ENCODE measurements around the gene TRMT13. TPM values are rescaled to one million over a fixed set of nuclear protein-coding genes. Genes with fewer than 3 reads are reported as not detected.
A peak's percentile ranks its signal among the peaks of the same experiment; 100 is the strongest.

The TRMT13 gene
- total RNA-seq = 10 to 100 TPM in 3 of 4 donors, 1 to 10 TPM in 1; 5.5 to 22.6 (median 10.6) TPM

- TF ChIP-seq POLR2A (IDR thresholded peaks at IDR 0.05) = peak; percentile 7 to 20
- peak in 3 of 5 experiments; percentile 9 to 28 (median 23) for TF ChIP-seq CTCF (IDR thresholded peaks at IDR 0.05 in 4 of 5, conservative IDR thresholded peaks at IDR 0.05 in 1 of 5)
- DNase-seq = peak; percentile 96
- intact Hi-C loops (cut with DNase I; ENCODE audit: low total_unique reads) (loop anchor here (1.0 to 5.0 kb wide), 6 partner anchors 94 to 762 kb away; partner anchors contain the start of genes DBT, EXTL2, RTCA and SLC35A3), in situ Hi-C loops (cut with MboI; ENCODE audit: low sequenced_read_pairs in 4 of 4) (loop anchor here in 1 of 4 donors (10.0 kb wide), 2 partner anchors 122 to 762 kb away; partner anchors contain the start of genes EXTL2 and SLC30A7)
- Histone ChIP-seq H3K36me3 (peaks cover 0 to 11% of the 10 kb centered on the region in 2 donors), H3K4me3 (peak within 1 kb of the TSS; percentile 80 to 90 (median 85)), H3K9me3 (no peaks in the 10 kb centered on the region), H3K27ac (peak within 1 kb of the TSS; percentile 75 to 85 (median 82)), H3K4me1 (peaks cover 20 to 28% of the 10 kb centered on the region in 2 donors), H3K27me3 (no peaks in the 10 kb centered on the region)
- peak; percentile 99 for ATAC-seq
These were observed at the start of gene TRMT13, which contains the start of gene SASS6 for GRCh38 chr1:100132566-100133477. Gene TRMT13, plus strand, starts transcription at chr1:100133163. Its CDS starts 6 bp downstream, at chr1:100133169. Gene SASS6, minus strand, starts transcription at chr1:100132930. Its CDS starts 116 bp downstream, at chr1:100132814.

GRCh38 chr1:100087396-100087795, 45.6 kb upstream of the TRMT13 start:
- Histone ChIP-seq H3K27me3 (no peaks in the 10 kb centered on the region), H3K9me3 (no peaks in the 10 kb centered on the region), H3K4me3 (no peak overlapping the region), H3K27ac (no peak overlapping the region), H3K4me1 (no peaks in the 10 kb centered on the region), H3K36me3 (peaks cover 0 to 13% of the 10 kb centered on the region in 2 donors)
- no peak for TF ChIP-seq POLR2A (IDR thresholded peaks at IDR 0.05)
- no peak for TF ChIP-seq CTCF (IDR thresholded peaks at IDR 0.05 in 4 of 5, conservative IDR thresholded peaks at IDR 0.05 in 1 of 5)
- DNase-seq (no peak), ATAC-seq (no peak)
- intact Hi-C loops (cut with DNase I; ENCODE audit: low total_unique reads) (no loop called here), in situ Hi-C loops (cut with MboI; ENCODE audit: low sequenced_read_pairs in 4 of 4) (no loop called here)

GRCh38 chr1:100089082-100089481, 43.9 kb upstream of the TRMT13 start:
- H3K4me3 ChIP-seq = no peak overlapping the region
- in situ Hi-C loops (cut with MboI; ENCODE audit: low sequenced_read_pairs in 4 of 4) = no loop called here
- DNase-seq (no peak), ATAC-seq (no peak)
- H3K27ac ChIP-seq = no peak overlapping the region
- TF ChIP-seq CTCF (IDR thresholded peaks at IDR 0.05 in 4 of 5, conservative IDR thresholded peaks at IDR 0.05 in 1 of 5) = no peak
- TF ChIP-seq POLR2A (IDR thresholded peaks at IDR 0.05) = no peak
- no peaks in the 10 kb centered on the region for H3K27me3 ChIP-seq
- intact Hi-C loops (cut with DNase I; ENCODE audit: low total_unique reads) = no loop called here
- no peaks in the 10 kb centered on the region for H3K4me1 ChIP-seq
- peaks cover 0 to 4% of the 10 kb centered on the region in 2 donors for H3K36me3 ChIP-seq
- no peaks in the 10 kb centered on the region for H3K9me3 ChIP-seq

GRCh38 chr1:100090471-100090870, 42.5 kb upstream of the TRMT13 start:
- DNase-seq (no peak), ATAC-seq (no peak)
- intact Hi-C loops (cut with DNase I; ENCODE audit: low total_unique reads) (no loop called here), in situ Hi-C loops (cut with MboI; ENCODE audit: low sequenced_read_pairs in 4 of 4) (no loop called here)
- H3K36me3 ChIP-seq = peaks cover 0 to 8% of the 10 kb centered on the region in 2 donors
- no peaks in the 10 kb centered on the region for H3K9me3 ChIP-seq
- H3K4me1 ChIP-seq = no peaks in the 10 kb centered on the region
- no peak overlapping the region for H3K4me3 ChIP-seq
- H3K27ac ChIP-seq = no peak overlapping the region
- TF ChIP-seq POLR2A (IDR thresholded peaks at IDR 0.05) = no peak
- no peak for TF ChIP-seq CTCF (IDR thresholded peaks at IDR 0.05 in 4 of 5, conservative IDR thresholded peaks at IDR 0.05 in 1 of 5)
- no peaks in the 10 kb centered on the region for H3K27me3 ChIP-seq

Measured in gastrocnemius medialis (tissue), 4 donors.